Gastroesophageal sphincter (tissue), 3 donors: ENCODE results near the gene HSD3B1.

Source experiments
- EP300 ChIP-seq: sonication (generic); formaldehyde crosslinking; IDR thresholded peaks from one replicate; pipeline ENCODE4 v1.6.1; 2017; ENCODE audit warnings: antibody characterized with exemption, mild to moderate bottlenecking
- POLR2A ChIP-seq, 2 donors: fragments of 450-650 bp; IDR thresholded peaks; one replicate each; pipeline ENCODE4 v1.6.1; 2017; ENCODE audit warnings: antibody characterized with exemption in 2 of 2, mild to moderate bottlenecking in 2 of 2, moderate library complexity in 1 of 2
- POLR2AphosphoS5 ChIP-seq: sonication (generic); formaldehyde crosslinking; IDR thresholded peaks from one replicate; pipeline ENCODE4 v1.6.1; 2017; ENCODE audit warnings: antibody characterized with exemption
- TF ChIP-seq, protein P1 (sequence below), 4 experiments: fragments of 200-600 bp in 2 of 4; fragments of 450-650 bp in 2 of 4; sonication (generic) in 1 of 4; IDR thresholded peaks; one replicate each; pipeline ENCODE4 v1.5.1; 2017 to 2019; ENCODE audit warnings: antibody characterized with exemption in 4 of 4, mild to moderate bottlenecking in 2 of 4, moderate library complexity in 2 of 4

DNA sequence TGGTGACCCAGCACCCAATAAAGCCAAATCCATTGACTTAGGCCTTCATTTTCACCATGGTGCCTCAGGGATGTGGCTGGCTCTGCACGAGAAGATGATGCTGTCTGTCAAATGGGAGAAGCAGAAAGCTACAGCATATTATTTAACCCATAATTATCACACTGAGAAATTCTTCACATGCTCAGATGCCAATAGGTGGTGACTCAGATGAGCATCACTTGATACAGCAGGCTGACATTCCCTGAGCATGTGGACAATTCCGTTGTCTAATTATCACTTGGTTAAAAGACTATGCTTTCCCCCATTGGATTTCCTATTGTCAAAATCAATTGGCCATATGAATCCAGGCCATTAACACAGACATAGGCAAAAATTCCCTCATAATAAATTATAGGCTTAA lies 44.0 kb upstream of the HSD3B1 start:
- TF ChIP-seq, protein P1, sequence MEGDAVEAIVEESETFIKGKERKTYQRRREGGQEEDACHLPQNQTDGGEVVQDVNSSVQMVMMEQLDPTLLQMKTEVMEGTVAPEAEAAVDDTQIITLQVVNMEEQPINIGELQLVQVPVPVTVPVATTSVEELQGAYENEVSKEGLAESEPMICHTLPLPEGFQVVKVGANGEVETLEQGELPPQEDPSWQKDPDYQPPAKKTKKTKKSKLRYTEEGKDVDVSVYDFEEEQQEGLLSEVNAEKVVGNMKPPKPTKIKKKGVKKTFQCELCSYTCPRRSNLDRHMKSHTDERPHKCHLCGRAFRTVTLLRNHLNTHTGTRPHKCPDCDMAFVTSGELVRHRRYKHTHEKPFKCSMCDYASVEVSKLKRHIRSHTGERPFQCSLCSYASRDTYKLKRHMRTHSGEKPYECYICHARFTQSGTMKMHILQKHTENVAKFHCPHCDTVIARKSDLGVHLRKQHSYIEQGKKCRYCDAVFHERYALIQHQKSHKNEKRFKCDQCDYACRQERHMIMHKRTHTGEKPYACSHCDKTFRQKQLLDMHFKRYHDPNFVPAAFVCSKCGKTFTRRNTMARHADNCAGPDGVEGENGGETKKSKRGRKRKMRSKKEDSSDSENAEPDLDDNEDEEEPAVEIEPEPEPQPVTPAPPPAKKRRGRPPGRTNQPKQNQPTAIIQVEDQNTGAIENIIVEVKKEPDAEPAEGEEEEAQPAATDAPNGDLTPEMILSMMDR (IDR thresholded peaks at IDR 0.05): no peak
- TF ChIP-seq POLR2A (IDR thresholded peaks at IDR 0.05) (no peak), EP300 (no peak), POLR2AphosphoS5 (no peak)
